Sigmoid colon (tissue), 4 donors: Measurements from ENCODE around the gene KMT2E.

Source experiments
- POLR2AphosphoS5 ChIP-seq, 4 donors: sonication (generic); formaldehyde crosslinking; IDR thresholded peaks; one replicate each; pipeline ENCODE4 v1.6.1; 2017; ENCODE audit warnings: antibody characterized with exemption in 4 of 4
- TF ChIP-seq, protein P1 (sequence below), 4 experiments: fragments of 450-650 bp in 3 of 4; fragments of 200-600 bp in 1 of 4; IDR thresholded peaks; one replicate each; pipeline ENCODE4 v1.5.1; 2016 to 2019; ENCODE audit warnings: antibody characterized with exemption in 4 of 4, mild to moderate bottlenecking in 3 of 4, moderate library complexity in 2 of 4

DNA sequence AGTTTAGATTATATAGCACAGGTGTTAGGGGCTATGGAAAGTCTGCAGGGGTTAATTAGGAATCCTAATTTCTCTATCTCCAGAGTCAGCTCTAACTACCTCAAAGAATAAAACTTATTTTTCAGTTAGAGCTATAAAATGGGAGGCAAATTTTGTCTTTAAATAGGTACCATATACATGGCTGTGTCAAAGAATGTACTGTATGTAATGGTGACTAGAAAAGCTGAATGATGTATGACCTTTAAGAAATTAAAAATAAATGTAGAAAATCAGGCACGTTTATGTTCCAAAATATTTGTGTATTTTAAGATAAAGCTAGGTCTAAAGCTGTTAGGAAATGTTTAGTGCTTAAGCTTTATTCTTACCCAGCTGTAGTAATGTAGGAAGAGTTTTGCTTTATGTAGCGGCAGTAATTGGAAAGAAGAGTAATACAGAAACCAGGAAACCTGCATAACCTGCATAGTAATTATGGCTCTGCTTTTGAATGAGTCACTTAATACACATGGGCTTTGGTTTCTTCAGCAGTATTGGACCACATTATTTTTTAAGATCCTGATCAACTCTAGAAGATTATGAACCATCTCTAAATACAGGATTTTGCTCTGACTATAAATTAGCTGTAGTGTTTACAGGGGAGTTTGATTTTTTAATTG lies 85.0 kb downstream of the KMT2E start:
- TF ChIP-seq POLR2AphosphoS5 (IDR thresholded peaks at IDR 0.05): no peak
- TF ChIP-seq, protein P1, sequence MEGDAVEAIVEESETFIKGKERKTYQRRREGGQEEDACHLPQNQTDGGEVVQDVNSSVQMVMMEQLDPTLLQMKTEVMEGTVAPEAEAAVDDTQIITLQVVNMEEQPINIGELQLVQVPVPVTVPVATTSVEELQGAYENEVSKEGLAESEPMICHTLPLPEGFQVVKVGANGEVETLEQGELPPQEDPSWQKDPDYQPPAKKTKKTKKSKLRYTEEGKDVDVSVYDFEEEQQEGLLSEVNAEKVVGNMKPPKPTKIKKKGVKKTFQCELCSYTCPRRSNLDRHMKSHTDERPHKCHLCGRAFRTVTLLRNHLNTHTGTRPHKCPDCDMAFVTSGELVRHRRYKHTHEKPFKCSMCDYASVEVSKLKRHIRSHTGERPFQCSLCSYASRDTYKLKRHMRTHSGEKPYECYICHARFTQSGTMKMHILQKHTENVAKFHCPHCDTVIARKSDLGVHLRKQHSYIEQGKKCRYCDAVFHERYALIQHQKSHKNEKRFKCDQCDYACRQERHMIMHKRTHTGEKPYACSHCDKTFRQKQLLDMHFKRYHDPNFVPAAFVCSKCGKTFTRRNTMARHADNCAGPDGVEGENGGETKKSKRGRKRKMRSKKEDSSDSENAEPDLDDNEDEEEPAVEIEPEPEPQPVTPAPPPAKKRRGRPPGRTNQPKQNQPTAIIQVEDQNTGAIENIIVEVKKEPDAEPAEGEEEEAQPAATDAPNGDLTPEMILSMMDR (IDR thresholded peaks at IDR 0.05): no peak
